ENCODE results near the gene NAA80. TPM values are rescaled to one million over a fixed set of nuclear protein-coding genes. Genes with fewer than 3 reads are reported as not detected.

Gene NAA80
- total RNA-seq, 1 experiment from 2014 or later = 8.7 TPM

- H3K4me1 ChIP-seq (ENCODE audit: insufficient read depth, low read length) = peaks cover 47% of the 10 kb centered on the region
These were observed 28.6 kb downstream of the NAA80 start for GRCh38 chr3:50270422-50271224.

GRCh38 chr3:50269977-50270413 lies 29.2 kb downstream of the NAA80 start:
- intact Hi-C loops (cut with micrococcal nuclease) = no loop called here
- ChIA-PET CTCF (interaction anchor here (0.6 kb wide), 1 partner anchor 34 kb away, joined by 3 read pairs; the partner anchor contains the start of gene GNAI2), POLR2A (ENCODE audit: unreplicated experiment) (no interaction called here)
- no peaks in the 10 kb centered on the region for H3K9me2 ChIP-seq (replicated peaks; ENCODE audit: low read length)
- peak overlapping the region; percentile 75 for H3K27ac ChIP-seq (ENCODE audit: low read length)
- H3K4me3 ChIP-seq (ENCODE audit: low read length) = peak overlapping the region; percentile 55
- H3K9ac ChIP-seq (ENCODE audit: low read length) = peak overlapping the region; percentile 60
- no peak overlapping the region for H2AFZ ChIP-seq (ENCODE audit: low read length)
- DNase-seq = peak; percentile 79
- no peak for TF ChIP-seq EZH2 (IDR thresholded peaks at IDR 0.05; ENCODE audit: low read length, unreplicated experiment)
- TF ChIP-seq CTCF (conservative IDR thresholded peaks at IDR 0.05; ENCODE audit: low read depth, low read length) = no peak
- no peak for TF ChIP-seq EZH2phosphoT487 (IDR thresholded peaks at IDR 0.05; ENCODE audit: borderline replicate concordance, low read length)
- H3K4me1 ChIP-seq (ENCODE audit: insufficient read depth, low read length) = peaks cover 53% of the 10 kb centered on the region
- BruUV-seq (replicated peaks) = no TSS peak
- peak; percentile 42 for ATAC-seq
- no peaks in the 10 kb centered on the region for H3F3A ChIP-seq (ENCODE audit: low read length, unreplicated experiment)
- H3K27me3 ChIP-seq (ENCODE audit: low read length) = no peaks in the 10 kb centered on the region
- H3K36me3 ChIP-seq (ENCODE audit: low read depth, low read length) = no peaks in the 10 kb centered on the region
- H3K4me2 ChIP-seq (ENCODE audit: low read length) = peak overlapping the region; percentile 83
- no peaks in the 10 kb centered on the region for H3K9me3 ChIP-seq (ENCODE audit: low read length)
- no peaks in the 10 kb centered on the region for H4K20me1 ChIP-seq (ENCODE audit: low read length)
- 0 out of 2 replicates have a peak, but pooled peaks cover 3% of the 10 kb centered on the region for H3K79me2 ChIP-seq (ENCODE audit: low read length)

More at GRCh38 chr3:50270422-50271224, 28.6 kb downstream of the NAA80 start:
- H3F3A ChIP-seq (ENCODE audit: low read length, unreplicated experiment) = no peaks in the 10 kb centered on the region
- ChIA-PET CTCF (interaction anchor here (0.6 kb wide), 1 partner anchor 66 kb away, joined by 3 read pairs; no protein-coding TSS in a partner anchor), POLR2A (ENCODE audit: unreplicated experiment) (no interaction called here)
- DNase-seq (no peak), ATAC-seq (no peak)
- H3K27ac ChIP-seq (ENCODE audit: low read length) = peak overlapping the region; percentile 75
- H3K4me2 ChIP-seq (ENCODE audit: low read length) = peak overlapping the region; percentile 83
- no peaks in the 10 kb centered on the region for H3K36me3 ChIP-seq (ENCODE audit: low read depth, low read length)
- TF ChIP-seq EZH2 (IDR thresholded peaks at IDR 0.05; ENCODE audit: low read length, unreplicated experiment) = no peak
- TF ChIP-seq CTCF (conservative IDR thresholded peaks at IDR 0.05; ENCODE audit: low read depth, low read length) = no peak
- no peak for TF ChIP-seq EZH2phosphoT487 (IDR thresholded peaks at IDR 0.05; ENCODE audit: borderline replicate concordance, low read length)
- no TSS peak for BruUV-seq (replicated peaks)
- no peak overlapping the region for H2AFZ ChIP-seq (ENCODE audit: low read length)
- no peaks in the 10 kb centered on the region for H3K9me2 ChIP-seq (replicated peaks; ENCODE audit: low read length)
- H3K9me3 ChIP-seq (ENCODE audit: low read length) = no peaks in the 10 kb centered on the region
- H4K20me1 ChIP-seq (ENCODE audit: low read length) = no peaks in the 10 kb centered on the region
- intact Hi-C loops (cut with micrococcal nuclease) = no loop called here
- peak overlapping the region; percentile 55; the same call in 1 of the 2 replicates for H3K4me3 ChIP-seq (ENCODE audit: low read length)
- peak overlapping the region; percentile 60 for H3K9ac ChIP-seq (ENCODE audit: low read length)
- H3K27me3 ChIP-seq (ENCODE audit: low read length) = no peaks in the 10 kb centered on the region
- 0 out of 2 replicates have a peak, but pooled peaks cover 3% of the 10 kb centered on the region for H3K79me2 ChIP-seq (ENCODE audit: low read length)

Data from PC-3 (cell line).